ENCODE data around the gene TEX36.
A peak's percentile ranks its signal among the peaks of the same experiment; 100 is the strongest.
"Not testable (repeated sequence)": the region's sequence is repeated elsewhere in the genome, so short reads cannot be mapped to it uniquely, and the experiment has no call there.

TEX36 gene

DNA sequence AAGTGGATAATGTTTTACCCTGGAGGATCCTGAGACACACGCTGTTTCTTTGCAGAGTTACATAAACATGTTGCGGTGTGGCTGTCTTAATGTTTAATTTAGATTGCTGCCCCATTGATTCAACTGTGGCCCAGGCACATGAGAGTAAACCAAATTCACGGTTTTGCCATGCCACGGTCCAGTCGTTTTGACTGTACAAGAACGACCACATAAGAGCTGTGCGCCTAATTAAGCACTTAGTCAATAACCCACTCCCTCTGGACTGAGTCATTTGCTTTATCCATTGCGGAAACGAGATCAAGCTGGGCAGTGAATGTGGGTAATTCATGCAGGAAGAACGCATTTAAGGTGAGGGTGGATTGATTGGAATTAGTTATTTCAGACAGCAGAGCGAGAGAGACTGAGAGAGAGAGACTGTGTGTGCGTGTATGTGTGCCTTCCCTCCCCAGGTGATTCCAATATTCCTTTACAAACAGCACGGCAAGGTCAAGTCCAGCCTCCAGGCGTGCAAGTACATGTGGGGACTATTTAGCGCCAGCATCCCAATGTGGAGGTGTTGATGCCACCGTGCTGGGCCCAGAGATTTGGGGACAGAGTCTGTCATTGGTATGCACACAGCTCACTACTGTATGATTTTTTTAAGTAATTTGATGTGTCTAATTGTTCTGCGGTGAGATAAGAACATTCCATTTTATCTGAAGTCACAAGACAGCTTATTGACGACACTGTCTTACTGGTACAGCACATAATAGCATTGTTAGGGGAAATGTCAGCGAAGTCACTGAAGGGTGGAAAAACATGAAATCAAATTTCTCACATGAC lies 8.4 kb upstream of the TEX36 start:
- DNase-seq = no peak

GRCh38 chr10:125689955-125690569 lies 7.1 kb upstream of the TEX36 start:
- DNase-seq = no peak

DNA sequence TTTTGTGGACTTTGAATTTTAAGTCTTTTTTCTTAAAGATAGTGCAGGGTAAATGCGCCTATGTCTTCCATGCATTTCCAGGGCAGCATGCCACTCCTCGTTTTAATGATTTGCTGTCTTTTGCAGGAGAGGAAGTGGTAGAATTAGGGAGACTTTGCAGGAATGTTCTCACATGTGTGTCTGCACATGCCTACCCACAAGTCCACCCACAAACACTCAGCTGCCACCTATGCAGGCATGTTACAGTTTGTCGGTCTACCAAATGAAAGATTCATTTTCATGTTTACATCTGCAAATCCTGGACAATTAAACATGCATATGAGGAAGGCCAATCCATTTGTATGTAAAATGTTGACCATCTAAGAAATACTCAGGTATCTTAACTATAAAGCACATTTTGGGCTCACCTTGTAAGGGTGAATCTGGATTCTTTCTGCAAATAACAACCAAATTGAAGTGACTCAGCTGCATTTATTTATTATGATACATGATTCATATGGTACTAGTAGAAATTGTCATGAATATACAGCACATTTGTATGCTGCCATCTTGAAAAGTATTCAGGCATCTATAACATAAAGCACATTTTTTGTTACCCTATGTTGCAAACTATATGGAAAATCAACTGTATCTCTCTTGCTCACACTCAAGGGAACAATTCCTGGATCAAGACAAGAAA lies 4.7 kb upstream of the TEX36 start:
- DNase-seq = no peak

GRCh38 chr10:125684581-125684980 lies 1.6 kb upstream of the TEX36 start:
- DNase-seq = no peak

- no peak for DNase-seq
Measured at GRCh38 chr10:125683821-125684220, 858 bp upstream of the TEX36 start.

- no peak for DNase-seq
Measured at GRCh38 chr10:125679436-125679835, 3.5 kb downstream of the TEX36 start.

- no peak for DNase-seq
Measured at GRCh38 chr10:125672884-125673283, 10.1 kb downstream of the TEX36 start.

DNA sequence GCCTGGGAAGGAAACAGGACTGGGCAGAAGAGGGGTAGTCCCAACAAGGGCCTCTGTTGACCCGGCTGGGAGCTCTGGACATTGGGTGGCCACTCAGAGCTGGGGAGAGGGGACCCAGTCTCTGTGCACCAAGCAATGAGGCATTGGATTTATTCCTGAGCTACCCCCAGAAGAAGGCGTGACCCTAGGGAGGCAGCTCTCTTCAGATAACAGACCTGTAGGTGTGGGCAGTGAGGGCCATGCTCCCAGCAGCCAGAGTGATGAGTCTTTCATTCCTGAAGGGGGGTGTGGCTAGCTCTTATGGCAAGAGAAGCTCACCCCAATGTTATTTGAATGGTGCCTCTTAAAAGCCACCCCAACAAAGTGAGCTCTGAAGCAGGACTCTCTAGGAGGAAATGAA lies 20.4 kb downstream of the TEX36 start:
- DNase-seq = no peak

- DNase-seq = peak; percentile 59
Measured at GRCh38 chr10:125661941-125662515, 20.9 kb downstream of the TEX36 start.

GRCh38 chr10:125661431-125661940 lies 21.5 kb downstream of the TEX36 start:
- DNase-seq = no peak

DNA sequence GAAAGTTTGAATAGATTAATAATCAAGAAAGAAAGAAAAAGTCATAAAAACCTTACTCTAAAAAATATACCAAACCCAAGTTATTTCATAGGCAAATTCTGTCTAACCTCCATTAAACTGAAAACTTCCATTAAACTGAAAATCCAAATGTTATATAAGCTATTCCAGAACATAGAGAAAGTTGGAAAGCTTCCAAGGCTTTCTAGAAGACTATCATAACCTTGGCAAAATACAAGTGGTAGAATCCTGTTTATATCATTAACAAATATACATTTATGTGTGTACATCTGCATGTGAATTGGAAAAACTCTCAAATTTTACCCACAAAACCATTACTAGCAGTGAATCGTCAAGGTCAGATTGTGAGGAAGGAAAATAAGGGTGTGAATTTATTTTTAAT lies 23.9 kb downstream of the TEX36 start:
- DNase-seq = no peak

- no peak for DNase-seq
Measured at GRCh38 chr10:125656523-125656922, 26.4 kb downstream of the TEX36 start.

- DNase-seq = not testable (repeated sequence)
Measured at GRCh38 chr10:125653113-125653512, 29.9 kb downstream of the TEX36 start.

GRCh38 chr10:125646311-125646710 lies 36.7 kb downstream of the TEX36 start:
- no peak for DNase-seq

DNA sequence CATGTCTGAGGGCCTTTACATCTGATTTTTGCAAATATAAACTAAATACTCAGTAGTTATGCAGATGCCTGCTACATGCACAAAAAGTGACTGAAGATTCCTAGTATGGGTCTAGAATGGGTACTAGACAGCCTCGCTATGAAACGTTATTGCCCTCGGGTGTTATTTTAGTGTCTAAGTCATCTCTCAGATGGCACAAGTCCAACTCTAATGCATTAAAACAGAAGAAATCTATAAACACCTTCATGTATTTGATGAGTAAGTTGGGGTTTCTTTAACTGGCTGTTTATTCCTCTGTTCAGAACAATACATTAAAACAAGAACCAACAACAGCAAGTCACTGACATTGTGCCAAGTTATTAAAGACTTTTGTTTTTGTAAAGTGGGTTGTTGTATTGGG lies 41.6 kb downstream of the TEX36 start:
- no peak for DNase-seq

DNA sequence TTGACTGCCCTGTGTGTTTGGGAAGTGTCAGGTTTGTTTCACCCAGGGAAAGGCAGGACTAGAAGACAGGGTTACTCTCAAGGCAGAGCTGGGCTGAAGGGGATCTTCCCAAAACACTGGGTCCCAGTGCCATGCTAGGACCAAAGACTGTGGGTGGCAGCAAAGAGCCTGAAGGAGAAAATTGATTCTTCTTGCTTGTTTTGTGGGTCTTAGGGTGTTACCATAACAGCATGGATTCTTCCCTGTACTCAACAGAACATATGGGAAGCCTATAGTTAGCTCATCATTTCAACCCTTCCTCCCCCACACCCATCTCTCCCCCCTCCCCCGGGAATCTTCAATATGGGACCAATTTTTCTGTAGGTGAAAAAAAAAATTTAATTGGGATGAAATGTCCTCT lies 42.3 kb downstream of the TEX36 start:
- no peak for DNase-seq

DNA sequence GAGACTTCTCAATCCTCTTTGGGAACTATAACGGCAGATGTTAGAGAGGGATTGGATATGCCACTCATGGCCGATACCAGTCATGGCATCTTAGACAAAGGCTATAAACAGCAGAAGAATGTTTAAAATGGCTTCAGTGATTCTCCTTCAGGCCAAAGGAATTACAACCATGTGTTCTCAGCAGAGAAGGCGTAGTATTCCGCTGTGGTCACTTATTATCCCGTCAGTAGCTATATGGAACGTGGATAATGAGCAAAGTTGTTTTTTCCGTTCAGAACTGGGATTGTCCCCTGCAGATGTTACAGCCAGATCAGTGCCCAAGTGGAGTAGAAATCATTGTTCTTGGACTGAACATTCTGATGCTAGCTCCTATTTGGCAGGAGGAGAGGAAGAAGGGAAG lies 43.1 kb downstream of the TEX36 start:
- no peak for DNase-seq

DNA sequence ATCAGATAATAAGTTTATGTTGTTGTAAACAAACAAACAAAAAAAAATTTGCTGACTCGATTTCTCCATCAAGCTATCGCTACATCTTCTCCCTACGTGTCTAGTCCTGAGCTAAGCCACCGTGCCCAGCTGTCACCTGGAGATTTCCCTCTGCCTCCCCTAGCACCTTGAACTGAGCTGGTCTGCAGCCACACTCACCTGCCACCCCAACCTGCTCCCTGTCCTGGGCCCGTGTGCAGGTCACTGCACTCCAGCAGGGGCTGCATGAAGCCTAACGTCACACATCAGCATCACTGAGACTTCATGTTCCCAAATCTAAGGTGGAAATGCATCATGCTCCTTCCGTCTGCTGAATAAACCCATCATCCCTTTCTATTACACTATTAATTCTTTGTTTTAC lies 44.4 kb downstream of the TEX36 start:
- no peak for DNase-seq

GRCh38 chr10:125637496-125637895 lies 45.5 kb downstream of the TEX36 start:
- no peak for DNase-seq

GRCh38 chr10:125634606-125635005 lies 48.4 kb downstream of the TEX36 start:
- no peak for DNase-seq

GRCh38 chr10:125633517-125633999 lies 49.4 kb downstream of the TEX36 start:
- DNase-seq = no peak

DNA sequence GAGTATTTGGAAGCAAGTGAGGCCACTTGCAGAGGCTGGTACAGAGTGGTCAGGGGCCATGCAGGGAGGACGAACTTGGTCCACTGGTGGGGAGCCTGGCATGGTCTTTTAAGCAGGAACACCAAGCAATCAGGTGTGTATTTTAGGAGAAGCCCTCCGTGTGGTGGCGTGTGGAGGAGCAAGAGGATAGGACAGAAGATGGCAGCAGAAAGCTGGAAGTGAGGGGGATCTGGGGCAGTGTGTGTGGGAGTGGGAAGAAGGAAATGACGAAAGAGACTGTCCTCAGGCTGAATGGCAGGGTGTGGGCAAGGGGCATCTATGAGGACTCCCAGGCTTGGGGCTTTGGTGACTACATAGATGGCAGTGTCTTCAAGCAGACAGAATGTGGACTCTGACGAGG lies 51.2 kb downstream of the TEX36 start:
- DNase-seq = no peak

DNA sequence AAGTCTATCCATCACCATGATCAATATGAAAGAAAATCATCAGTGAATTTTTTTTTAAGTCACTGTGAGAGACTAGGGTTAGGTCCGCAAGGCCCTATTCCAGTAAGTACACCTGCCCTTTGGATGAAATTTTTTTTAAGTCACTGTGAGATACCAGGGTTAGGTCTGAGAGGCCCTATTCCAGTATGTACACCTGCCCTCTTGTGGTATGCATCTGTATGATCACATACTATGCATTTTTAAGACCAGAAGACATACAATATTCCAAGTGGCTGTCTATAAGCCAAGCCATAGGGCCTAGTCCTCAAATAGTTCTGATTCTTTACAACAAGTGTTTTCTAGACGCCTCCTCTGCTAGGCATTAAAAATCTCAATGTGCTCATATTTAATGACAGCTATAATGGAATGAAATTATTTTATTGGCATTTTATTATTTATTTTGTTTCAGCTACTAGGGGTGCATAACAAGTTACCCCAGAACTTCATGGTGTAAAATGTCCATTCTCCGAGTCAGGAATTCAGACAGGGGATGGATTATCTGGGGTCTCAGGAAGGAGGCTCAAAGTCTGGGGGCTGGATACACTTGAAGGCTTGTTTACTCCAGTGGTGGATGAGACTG lies 53.1 kb downstream of the TEX36 start:
- no peak for DNase-seq

Measured in right forelimb (tissue), 1 donor.